Mucosa of descending colon (tissue), 3 donors: ENCODE data around the gene FOXC2. TPM values are rescaled to one million over a fixed set of nuclear protein-coding genes. Genes with fewer than 3 reads are reported as not detected.
"Not testable (repeated sequence)": the region's sequence is repeated elsewhere in the genome, so short reads cannot be mapped to it uniquely, and the experiment has no call there.

Source experiments
- ATAC-seq: fragments of 200-7000 bp; cut with Tn5 transposase; one replicate; pipeline ENCODE4 v1.9.1; 2020; ENCODE audit warnings: mild to moderate bottlenecking, moderate library complexity
- DNase-seq, 3 donors: peaks; one replicate each; pipeline ENCODE4 v3.0.0-alpha.2; 2020
- H3K36me3 ChIP-seq: fragments of 200-600 bp; one replicate; pipeline ENCODE4 v1.8.0; 2021; ENCODE audit warnings: low read depth, mild to moderate bottlenecking
- H3K4me1 ChIP-seq: fragments of 200-600 bp; one replicate; pipeline ENCODE4 v1.8.0; 2021; ENCODE audit warnings: low read depth, mild to moderate bottlenecking
- H3K4me3 ChIP-seq: fragments of 200-600 bp; one replicate; pipeline ENCODE4 v1.8.0; 2021; ENCODE audit warnings: mild to moderate bottlenecking
- H3K9me3 ChIP-seq: fragments of 200-600 bp; one replicate; pipeline ENCODE4 v1.8.0; 2021; ENCODE audit warnings: mild to moderate bottlenecking
- CTCF ChIP-seq: fragments of 200-600 bp; IDR thresholded peaks from one replicate; pipeline ENCODE4 v1.8.0; 2022; ENCODE audit warnings: antibody characterized with exemption, mild to moderate bottlenecking
- intact Hi-C, 2 donors: fragments of 100-400 bp; cut with DNase I in 1 of 2; cut with micrococcal nuclease in 1 of 2; formaldehyde crosslinking; loops; one replicate each; pipeline versions ENCODE4 v1.11.0 to v1.11.1; 2022; cut with DNase I, micrococcal nuclease
- total RNA-seq, 3 donors: library from RNA; stranded (reverse); fragmentation: NEBNext Ultra II Directional in 2 of 3; extraction: Animal tissue kit (Norgen Biotek cat#: 25700) in 2 of 3; gene quantifications; one replicate each; pipeline versions ENCODE4 v1.2.1 to v1.2.4, GENCODE V29; 2021 to 2023
- donor health status: DM: no; HTN: no; CAD: no; lungs with moderate emphysema.
- donor health status: DM: no; HTN: no; CAD: no.
- donor health status: DM: no; HTN: yes; CAD: no.

The FOXC2 gene
- total RNA-seq, 3 donors from 2014 or later, result 0.23 to 0.67 (median 0.51) TPM

- Histone ChIP-seq H3K36me3 (no peaks in the 10 kb centered on the region), H3K4me3 (no peak overlapping the region), H3K9me3 (no peaks in the 10 kb centered on the region), H3K4me1 (no peaks in the 10 kb centered on the region)
- ATAC-seq (no peak), DNase-seq (no peak)
- no peak for TF ChIP-seq CTCF
- intact Hi-C loops, result no loop called here
These were observed 20.9 kb downstream of the FOXC2 start for GRCh38 chr16:86587487-86587886.

GRCh38 chr16:86587955-86588354, 21.3 kb downstream of the FOXC2 start:
- not testable (repeated sequence) for H3K36me3 ChIP-seq, ATAC-seq

GRCh38 chr16:86590501-86591144, 24.0 kb downstream of the FOXC2 start:
- DNase-seq (no peak), ATAC-seq (no peak)
- no peak overlapping the region for H3K4me3 ChIP-seq
- no peaks in the 10 kb centered on the region for H3K9me3 ChIP-seq
- intact Hi-C loops, result no loop called here
- H3K36me3 ChIP-seq, result no peaks in the 10 kb centered on the region
- H3K4me1 ChIP-seq, result no peaks in the 10 kb centered on the region
- no peak for TF ChIP-seq CTCF

More at GRCh38 chr16:86587955-86588354, 21.3 kb downstream of the FOXC2 start:
- intact Hi-C loops, H3K9me3 ChIP-seq, DNase-seq, H3K4me3 ChIP-seq, H3K4me1 ChIP-seq: not testable (repeated sequence)

- no peak for DNase-seq
- no peak overlapping the region for H3K4me3 ChIP-seq
- no peak for TF ChIP-seq CTCF
- intact Hi-C loops, result no loop called here
- no peaks in the 10 kb centered on the region for H3K36me3 ChIP-seq
- H3K9me3 ChIP-seq, result no peaks in the 10 kb centered on the region
- H3K4me1 ChIP-seq, result no peaks in the 10 kb centered on the region
- no peak for ATAC-seq
These were observed 24.6 kb downstream of the FOXC2 start for GRCh38 chr16:86591270-86591669.

GRCh38 chr16:86593913-86594620, 27.4 kb downstream of the FOXC2 start:
- H3K9me3 ChIP-seq, result no peaks in the 10 kb centered on the region
- H3K36me3 ChIP-seq, result no peaks in the 10 kb centered on the region
- no peak for TF ChIP-seq CTCF
- intact Hi-C loops, result no loop called here
- H3K4me3 ChIP-seq, result no peak overlapping the region
- H3K4me1 ChIP-seq, result no peaks in the 10 kb centered on the region
- ATAC-seq (no peak), DNase-seq (no peak)

GRCh38 chr16:86594721-86595120, 28.1 kb downstream of the FOXC2 start:
- ATAC-seq (no peak), DNase-seq (no peak)
- TF ChIP-seq CTCF, result no peak
- Histone ChIP-seq H3K4me3 (no peak overlapping the region), H3K4me1 (no peaks in the 10 kb centered on the region), H3K36me3 (no peaks in the 10 kb centered on the region), H3K9me3 (no peaks in the 10 kb centered on the region)
- intact Hi-C loops, result no loop called here
